NCI-H128 (cell line): ENCODE results near the gene CTSW.
A peak's percentile ranks its signal among the peaks of the same experiment; 100 is the strongest.

ENCODE experiments used
- DNase-seq: peaks from one replicate; lab custom pipeline; 2025; ENCODE audit not compliant: unreplicated experiment; lab: John Stamatoyannopoulos, UW

The CTSW gene

DNA sequence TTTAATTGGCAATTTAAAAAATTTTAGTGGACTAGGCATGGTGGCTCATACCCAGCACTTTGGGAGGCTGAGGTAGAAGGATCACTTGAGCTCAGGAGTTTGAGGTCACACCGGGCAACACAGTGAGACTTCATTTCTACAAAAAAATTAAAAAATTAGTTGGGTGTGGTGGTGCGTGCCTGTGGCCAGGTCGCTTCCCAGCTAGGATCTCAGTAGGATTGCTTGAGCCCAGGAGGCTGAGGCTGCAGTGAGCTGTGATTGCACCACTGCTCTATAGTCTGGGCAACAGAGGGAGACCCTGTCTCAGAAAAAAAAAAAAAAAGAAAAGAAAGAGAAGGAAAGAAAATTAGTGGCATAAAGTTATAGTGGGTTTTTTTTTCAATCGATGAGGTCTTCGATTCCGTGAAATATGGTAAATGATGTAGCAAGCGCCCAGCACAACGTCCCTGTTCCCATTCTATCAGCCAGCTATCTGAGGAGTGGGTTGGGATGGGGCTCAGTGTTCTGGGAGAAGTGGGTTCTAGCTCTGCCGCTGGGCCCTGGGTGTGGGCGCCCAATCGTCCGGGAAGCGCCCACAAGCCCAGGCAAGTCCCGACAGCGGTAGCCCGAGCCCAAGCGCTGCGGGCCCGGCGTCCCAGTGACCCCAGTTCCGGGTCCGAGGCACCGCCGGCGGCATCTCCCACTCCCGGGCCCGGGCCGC is 19.2 kb downstream of the CTSW start:
- no peak for DNase-seq

DNA sequence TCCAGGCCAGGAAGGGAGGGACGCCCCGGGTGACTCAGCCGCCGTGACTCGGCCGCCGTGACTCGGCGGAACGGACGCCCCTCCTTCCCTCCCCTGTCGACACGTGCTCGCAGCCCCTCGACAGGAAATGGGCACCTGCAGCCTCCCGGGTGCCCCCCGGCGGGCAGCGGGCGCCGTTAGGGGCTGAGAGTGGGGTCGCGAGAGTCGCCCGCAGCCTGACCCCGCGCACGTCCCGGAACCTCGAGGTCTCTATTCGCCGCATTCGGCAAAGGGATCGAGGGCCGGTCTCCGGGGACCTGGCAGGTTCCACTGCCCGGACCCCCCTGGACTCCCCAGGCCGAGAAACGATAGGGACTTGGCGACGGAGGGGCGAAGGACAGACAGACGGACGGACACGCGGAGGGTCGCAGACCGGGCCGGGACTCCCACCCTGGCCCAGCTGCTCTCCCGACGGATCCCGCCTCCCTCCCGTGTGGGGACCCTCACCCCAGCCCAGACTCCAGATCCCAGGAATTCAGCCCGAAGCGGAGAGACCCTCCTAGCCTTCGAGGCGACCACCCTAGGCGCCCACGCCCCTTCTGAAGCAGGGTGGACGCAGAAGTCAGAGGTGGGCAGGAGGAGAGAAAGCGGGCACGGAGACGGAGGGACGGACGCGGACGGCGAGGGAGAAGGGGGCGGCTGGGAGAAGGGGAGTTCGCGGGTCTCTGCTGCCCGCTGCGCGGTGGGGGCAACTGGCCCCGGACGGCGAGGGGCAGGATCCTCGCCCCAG is 19.9 kb downstream of the CTSW start:
- DNase-seq: no peak

DNA sequence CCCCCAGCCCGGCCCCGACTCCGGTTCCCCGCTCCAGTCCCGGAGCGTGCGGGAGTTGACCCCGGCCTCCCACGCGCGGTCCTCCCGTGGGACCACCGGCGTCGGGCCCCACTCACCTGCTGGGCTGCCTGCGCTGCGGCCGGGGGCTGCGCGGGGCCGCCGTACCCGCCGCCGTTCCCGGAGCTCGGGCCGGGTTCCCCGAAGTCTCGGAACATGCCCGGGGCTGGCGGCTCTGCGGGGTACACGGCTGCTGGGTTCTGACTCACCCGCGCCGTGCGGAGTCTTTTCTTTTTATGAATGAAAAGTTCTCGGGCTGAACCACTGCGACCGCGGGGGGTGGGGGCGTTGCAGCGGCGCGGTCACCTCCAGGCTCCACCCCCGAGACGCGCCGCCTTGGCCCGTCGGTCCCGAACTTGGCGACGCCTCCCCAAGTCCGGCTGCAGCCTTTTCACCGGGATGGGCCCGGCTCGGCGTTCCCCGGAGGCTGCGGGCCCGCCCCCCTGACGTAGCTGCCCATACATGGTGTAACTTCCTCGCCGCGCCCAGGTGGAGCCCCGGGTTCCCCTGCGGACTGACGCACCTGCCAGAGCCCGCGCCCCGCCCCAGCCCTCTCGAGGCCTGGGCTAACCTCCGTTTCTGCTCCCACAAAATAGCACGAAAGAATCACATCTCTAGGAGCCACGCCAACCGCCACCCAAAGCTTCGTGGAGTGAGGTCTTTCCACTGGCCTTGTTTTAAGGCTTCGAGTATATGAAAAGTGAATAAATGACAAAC is 20.7 kb downstream of the CTSW start, which contains the start of gene FOSL1:
Gene FOSL1 (minus strand): TSS at position 264 of the 774 bp plus-strand sequence. CDS start 49 bp downstream, at position 215.
- DNase-seq: peak; percentile 59

DNA sequence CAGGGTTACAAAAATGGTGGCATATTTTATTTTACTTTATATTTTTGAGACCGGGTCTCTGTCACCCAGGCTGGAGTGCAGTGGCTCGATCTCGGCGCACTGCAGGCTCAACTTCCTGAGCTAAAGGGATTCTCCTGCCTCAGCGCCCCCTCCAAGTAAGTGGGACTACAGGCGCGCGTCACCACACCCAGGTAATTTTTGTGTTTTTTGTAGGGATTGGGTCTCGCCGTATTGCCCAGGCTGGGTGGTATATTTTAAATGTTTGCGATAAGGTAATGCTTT is 21.2 kb downstream of the CTSW start:
- DNase-seq: no peak

DNA sequence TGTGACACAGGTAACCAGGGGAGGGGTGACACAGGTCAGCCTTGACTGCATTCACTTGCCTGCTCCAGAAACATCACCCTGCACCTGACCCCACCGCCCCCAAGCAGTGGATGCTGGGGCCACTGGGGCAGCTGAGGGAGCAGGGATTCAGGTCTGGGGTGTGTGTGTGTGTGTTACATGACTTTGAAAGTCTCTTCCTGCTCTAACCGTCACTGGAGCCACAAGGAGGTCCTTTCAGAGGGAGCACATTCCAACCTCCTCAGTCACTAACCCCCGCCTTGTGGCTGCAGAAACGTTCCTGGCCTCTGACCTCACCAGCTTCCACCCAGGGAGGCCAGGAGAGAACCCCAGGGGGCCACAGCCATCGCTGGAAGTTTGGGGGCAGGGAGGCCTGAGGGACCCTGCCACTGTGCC is 23.4 kb downstream of the CTSW start:
- no peak for DNase-seq

DNA sequence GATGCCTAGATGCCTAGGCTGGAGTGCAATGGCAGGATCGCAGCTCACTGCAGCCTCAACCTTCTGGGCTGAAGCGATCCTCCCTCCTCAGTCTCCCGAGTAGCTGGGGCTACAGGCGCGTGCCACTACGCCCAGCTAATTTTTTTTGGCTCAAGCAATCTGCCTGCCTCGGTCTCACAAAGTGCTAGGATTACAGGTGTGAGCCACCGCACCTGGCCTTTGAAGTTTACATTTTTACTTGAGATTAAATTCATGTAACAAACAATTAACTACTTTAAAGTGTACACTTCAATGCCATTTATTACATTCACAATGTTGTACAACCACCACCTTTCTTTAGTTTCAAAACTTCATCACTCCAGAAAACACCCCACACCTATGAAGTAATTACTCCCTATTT is 24.1 kb downstream of the CTSW start:
- DNase-seq: no peak

DNA sequence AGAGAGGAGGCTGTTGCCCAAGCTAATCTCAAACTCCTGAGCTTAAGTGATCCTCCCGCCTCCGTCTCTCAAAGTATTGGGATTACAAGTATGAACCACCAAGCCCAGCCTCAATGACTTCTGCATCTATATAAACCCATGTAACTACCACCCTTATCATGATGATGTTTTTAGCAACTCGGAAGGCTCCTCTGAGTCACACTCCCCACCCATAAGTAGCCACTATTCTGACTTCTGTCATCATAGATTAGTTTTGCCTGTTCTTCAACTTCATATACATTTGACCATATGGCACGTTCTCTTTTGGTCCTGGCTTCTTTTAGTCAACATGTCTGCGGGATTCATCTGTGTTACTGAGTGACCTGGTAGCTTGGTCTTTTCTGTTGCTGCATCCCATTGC is 27.0 kb downstream of the CTSW start:
- DNase-seq: no peak

DNA sequence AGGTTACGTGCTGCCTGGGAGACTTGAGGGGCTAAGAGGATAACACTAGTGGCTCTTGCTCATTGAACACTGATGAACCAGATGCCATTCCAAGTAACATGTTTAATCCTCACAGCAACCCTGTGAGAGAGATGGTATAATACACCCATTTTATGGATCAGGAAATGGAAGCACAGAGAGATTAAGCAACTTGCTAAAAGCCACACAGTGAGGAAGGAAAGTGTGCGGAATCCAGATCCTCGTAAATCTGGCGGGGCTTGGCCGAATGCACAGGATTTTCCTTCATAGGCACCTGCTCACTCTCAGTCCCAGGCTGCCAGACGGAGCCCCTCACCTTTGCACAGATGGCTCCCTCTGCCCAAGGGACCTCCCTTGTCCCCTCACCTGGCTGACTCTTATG is 28.2 kb downstream of the CTSW start:
- DNase-seq: no peak

DNA sequence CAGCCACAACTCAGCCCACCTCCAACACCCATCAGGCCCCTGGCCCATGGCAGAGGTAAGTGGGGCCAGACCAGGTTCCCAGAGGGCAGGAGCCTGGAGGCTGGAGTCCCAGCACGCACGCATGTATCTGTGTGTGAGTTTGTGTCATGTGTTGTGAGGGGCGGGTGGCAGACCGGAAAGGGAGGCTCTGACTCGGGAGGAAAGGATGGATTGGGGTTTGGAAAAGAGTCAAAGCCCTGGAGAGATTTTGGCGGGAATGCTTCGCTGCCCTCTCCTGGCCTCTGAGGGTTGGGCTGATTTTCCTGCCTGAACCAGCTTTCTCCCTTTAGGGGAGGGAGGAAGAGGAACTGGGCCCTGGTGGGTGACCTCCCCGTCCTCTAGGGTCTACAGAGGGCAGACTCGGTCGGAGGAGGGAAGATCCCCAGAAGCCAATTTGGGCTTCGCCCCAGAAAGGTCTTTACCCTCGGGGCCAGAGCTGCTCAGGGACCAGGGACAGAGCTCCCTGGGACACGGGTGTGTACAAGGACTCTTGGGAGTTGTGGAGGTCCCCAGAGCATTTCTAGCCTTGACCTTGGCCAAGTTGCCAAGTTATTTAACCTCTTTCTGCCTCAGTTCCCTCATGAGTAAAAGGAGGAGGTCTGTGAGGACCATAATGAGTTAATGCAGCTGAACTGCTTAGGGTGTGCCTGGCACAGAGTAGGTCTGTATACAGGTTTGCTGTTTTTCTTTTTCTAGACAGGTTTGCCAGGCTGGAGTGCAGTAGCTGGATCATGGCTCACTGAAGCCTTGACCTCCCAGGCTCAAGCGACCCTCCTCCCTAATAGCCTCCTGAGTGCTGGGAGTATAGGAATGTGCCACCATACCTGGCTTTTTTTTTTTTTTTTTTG is 32.3 kb downstream of the CTSW start:
- DNase-seq: peak; percentile 28

DNA sequence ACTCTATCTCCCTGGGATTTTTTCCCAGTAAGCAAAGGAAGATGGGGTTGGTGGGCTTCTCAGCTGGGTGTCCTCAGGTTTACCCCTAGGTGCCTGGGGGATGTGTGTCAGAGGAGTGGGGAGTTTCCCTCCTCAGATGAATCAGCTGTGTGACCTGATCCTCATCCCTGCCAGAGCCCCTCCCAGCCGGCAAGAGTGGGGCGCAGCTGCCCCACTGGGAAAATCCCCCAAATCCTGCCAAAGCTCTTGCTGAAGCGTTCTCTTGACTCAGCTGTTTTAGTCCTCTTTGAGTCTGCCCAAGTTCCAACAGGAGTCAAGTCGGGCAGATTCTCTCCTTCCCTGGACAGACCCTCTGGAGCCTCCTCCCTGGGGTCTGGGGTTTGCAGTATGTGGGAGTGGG is 33.2 kb downstream of the CTSW start:
- no peak for DNase-seq

DNA sequence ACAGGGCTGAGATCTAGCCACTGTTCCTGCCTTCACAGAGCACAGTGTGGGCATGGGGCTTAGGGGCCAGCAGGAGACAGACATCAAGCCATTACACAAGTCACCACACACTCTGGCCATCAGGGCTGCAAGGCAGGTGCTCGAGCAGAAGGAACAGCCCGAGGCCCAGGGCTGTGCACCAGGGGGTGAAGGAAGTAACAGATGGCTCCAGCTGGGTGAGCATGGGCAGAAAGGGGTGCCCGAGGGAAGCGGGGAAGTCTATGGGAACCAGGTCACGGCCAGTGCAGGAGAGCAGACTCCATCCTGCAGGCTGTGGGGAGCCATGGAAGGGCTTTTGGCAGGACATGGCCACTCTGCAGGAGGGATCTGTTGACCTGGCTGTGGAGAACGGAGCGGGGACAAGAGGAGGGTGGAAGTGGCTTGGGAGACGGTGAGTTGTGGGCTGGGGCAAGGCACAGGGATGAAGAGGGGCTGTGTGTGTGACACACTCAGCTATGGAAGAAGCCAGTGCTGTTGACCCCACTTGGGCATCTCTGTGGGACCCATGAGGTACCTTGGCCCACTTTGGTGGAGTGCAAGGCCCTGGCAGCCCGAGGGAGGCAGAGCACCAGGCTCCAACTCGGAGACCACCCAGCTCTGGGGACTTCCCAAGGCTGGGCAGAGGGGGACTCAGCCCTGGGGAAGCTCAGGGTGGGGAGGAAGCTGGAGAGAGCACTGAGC is 35.6 kb downstream of the CTSW start:
- DNase-seq: no peak

DNA sequence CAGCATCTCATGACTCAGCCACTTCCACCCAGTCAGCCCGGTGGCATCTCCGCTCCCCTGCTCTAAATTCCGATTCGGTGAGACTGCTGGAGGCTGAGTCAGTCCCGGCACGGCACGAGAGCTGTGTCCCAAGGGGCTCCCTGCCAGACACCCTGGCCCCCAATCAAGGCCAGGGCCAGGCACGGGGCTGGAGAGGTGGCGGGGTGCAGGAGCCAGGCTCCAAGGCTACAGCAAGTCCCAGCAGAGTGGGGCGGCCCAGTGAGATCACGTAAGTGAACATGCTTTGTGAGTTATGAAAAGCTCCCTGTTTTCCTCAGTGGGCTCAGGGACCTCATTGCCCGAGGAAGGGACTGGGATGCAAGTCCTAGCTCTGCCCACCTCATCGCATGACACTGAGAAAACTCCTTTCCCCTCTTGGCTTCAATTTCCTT is 36.2 kb downstream of the CTSW start:
- no peak for DNase-seq

DNA sequence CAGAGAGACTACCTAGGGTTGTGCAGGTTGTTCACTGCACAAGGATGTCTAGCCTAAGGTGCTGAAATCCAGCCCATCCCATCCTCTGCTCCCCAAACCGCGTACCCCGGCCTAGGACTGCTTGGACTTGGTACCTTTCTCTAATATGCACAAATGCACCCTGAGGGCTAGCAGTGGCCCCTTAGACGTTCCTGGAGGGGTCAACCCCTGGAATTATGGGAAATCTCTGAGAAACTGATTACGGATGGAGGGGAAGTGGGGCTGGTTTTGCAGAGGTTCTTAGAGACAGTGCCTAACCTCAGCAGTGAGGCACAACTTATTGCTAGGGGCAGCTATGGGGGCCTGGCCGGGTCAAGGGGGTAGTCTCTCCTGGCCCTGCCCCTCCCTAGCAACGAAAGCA is 36.8 kb downstream of the CTSW start:
- DNase-seq: no peak

DNA sequence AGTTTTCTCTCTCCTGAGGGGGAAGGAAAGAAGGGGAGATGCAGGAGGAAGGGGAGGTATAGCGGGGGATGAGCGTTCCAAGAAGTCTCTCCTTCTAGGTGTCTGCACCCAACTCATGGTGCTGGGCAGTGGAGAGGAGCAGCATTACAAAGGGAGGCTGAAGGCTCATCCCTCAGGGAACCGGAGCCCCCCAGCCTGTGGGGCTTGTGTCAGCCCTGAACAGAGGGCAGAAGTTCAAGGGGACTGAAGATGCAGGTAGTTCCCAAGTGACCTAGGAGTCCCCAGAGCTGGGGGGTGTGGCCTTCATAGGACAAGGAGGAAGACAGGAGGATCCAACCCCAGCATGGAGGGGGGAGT is 37.4 kb downstream of the CTSW start:
- no peak for DNase-seq

DNA sequence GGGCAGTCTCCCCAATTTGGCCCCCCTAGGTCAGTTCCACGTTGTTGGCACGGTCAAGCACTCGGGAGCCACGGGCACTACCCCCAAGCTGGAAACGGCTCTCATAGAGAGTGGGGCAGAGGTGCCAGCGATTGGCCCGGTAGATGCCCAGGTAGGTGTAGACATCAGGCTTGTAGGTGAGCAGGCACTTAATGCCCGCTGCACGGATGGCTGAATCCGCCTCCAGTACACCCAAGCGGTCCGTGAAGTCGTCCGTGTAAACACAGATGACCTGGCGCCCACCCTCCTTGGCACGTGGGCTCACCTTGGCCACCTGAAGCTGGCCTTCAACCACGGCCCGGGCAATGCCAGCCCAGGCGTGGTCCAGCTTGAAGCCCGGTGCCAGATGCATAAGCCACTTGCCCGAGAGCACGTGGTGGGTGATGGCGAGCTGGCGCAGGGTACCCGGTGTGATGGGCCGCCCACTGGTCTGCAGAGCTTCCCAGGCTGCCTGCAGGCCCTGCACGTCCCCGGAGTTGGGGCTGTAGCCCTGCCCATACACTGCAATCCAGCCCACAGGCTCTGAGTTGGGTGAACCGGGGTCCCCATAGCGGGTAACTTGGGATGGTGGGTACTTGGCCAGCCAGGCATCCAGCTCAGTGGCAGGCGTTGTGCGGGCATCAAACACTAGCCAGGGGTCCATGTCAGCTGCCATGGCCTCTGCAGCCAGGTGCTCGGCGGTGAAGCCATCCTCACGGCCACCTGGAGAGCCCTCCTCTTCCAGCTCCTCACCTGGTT is 38.0 kb downstream of the CTSW start:
- no peak for DNase-seq

DNA sequence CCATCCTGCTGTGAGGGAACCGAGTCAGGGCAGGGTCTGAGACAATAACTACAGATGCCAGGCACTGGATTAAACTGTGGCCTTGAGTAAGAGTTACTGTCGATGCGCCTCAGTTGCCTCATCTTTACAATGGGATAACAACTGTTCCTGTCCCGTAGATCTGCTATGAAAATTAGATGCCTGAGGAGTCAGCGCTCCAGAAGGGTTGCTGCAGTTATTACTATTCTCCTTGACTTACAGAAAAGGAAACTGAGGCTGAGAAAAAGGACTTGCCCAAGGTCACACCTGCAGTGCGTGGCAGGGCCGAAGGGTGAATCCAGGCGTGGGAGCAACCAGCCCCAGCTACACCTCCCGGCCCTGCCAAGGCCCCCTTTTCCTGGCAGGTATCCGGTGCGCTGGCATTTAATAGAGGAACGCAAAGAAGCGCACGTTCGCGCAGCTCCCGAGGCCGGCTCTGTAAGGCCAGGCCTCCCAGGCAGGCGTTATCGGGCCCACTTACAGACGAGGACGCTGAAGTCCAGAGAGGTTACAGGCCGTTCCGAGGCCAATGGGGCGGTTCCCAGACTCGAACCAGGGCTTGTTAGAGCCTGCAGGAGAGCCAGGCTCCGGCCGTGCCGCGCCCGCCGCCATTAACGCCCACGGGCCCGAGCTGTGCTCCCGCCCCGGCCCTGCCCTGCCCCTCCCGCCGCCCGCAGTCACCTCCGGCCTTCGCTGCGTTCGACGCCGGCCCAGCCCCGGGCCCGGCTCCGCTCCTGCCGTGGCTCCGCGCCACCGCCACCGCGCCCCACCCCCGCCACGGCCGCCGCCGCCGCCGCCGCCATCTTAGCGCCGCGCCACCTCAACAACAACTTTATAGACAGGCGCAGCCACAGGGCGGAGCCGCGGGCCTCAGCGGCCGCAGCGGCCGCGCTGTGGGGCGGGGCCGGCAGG is 38.8 kb downstream of the CTSW start, which contains the start of gene C11orf68:
Gene C11orf68 (minus strand): TSS at position 852 of the 930 bp plus-strand sequence. CDS start 31 bp downstream, at position 821.
- no peak for DNase-seq

DNA sequence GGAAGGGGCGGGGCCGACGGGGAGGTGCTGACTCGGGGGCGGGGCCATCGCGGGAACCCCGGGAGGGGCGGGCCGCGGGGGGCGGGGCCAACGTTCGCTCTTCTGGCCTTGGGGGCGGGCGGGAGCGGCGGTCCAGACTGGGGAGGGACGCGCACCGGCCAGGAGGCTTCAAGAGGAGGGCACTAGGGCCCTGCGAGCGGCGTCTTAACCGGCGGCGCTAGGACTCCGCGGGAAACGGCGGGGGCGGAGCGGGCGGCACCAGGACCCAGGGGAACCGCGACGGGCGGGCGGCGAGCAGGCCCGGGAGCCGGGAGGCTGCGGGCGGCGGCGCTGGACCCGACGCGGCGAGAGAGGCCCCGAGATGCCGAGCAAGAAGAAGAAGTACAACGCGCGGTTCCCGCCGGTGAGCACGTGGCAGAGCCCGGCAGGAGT is 39.5 kb downstream of the CTSW start, which contains the start of gene DRAP1:
Gene DRAP1 (plus strand): TSS at position 286 of the 432 bp plus-strand sequence. CDS start 76 bp downstream, at position 362.
- DNase-seq: peak; percentile 90
